ENCODE measurements around the gene PIM2. TPM values are rescaled to one million over a fixed set of nuclear protein-coding genes. Genes with fewer than 3 reads are reported as not detected.

The PIM2 gene
- total RNA-seq, 1 donor from 2014 or later: 11.5 TPM

GRCh38 chrX:48927736-48928382, 9.0 kb upstream of the PIM2 start:
- no peaks in the 10 kb centered on the region for H3K4me1 ChIP-seq
- H3K27me3 ChIP-seq: no peaks in the 10 kb centered on the region
- intact Hi-C loops (cut with DNase I): no loop called here
- TF ChIP-seq POLR2A (IDR thresholded peaks at IDR 0.05) (no peak), POLR2AphosphoS5 (IDR thresholded peaks at IDR 0.05; ENCODE audit: insufficient read depth in 1 of 2, low read depth in 1 of 2) (no peak), CTCF (IDR thresholded peaks at IDR 0.05) (no peak)
- no peak for DNase-seq (ENCODE audit: extremely low spot score in 2 of 2)
- no peak overlapping the region for H3K4me3 ChIP-seq
- H3K36me3 ChIP-seq: peaks cover 0 to 28% of the 10 kb centered on the region in 2 donors
- no peaks in the 10 kb centered on the region for H3K9me3 ChIP-seq
- no peak overlapping the region for H3K27ac ChIP-seq

- H3K27ac ChIP-seq: no peak overlapping the region
- DNase-seq (ENCODE audit: extremely low spot score in 2 of 2): no peak
- peaks cover 0 to 28% of the 10 kb centered on the region in 2 donors for H3K36me3 ChIP-seq
- H3K9me3 ChIP-seq: no peaks in the 10 kb centered on the region
- TF ChIP-seq CTCF (IDR thresholded peaks at IDR 0.05) (no peak), POLR2A (IDR thresholded peaks at IDR 0.05) (no peak), POLR2AphosphoS5 (IDR thresholded peaks at IDR 0.05; ENCODE audit: insufficient read depth in 1 of 2, low read depth in 1 of 2) (no peak)
- no peak overlapping the region for H3K4me3 ChIP-seq
- no peaks in the 10 kb centered on the region for H3K4me1 ChIP-seq
- intact Hi-C loops (cut with DNase I): no loop called here
- no peaks in the 10 kb centered on the region for H3K27me3 ChIP-seq
Measured at GRCh38 chrX:48927123-48927522, 8.3 kb upstream of the PIM2 start.

- H3K9me3 ChIP-seq: no peaks in the 10 kb centered on the region
- TF ChIP-seq CTCF (IDR thresholded peaks at IDR 0.05): no peak
- no peak for TF ChIP-seq POLR2A (IDR thresholded peaks at IDR 0.05)
- TF ChIP-seq POLR2AphosphoS5 (IDR thresholded peaks at IDR 0.05; ENCODE audit: insufficient read depth in 1 of 2, low read depth in 1 of 2): no peak
- intact Hi-C loops (cut with DNase I): no loop called here
- no peaks in the 10 kb centered on the region for H3K27me3 ChIP-seq
- peaks cover 6% of the 10 kb centered on the region for H3K4me1 ChIP-seq
- no peak for DNase-seq (ENCODE audit: extremely low spot score in 2 of 2)
- peaks cover 0 to 17% of the 10 kb centered on the region in 2 donors for H3K36me3 ChIP-seq
- no peak overlapping the region for H3K4me3 ChIP-seq
- H3K27ac ChIP-seq: no peak overlapping the region
Measured at GRCh38 chrX:48924270-48924669, 5.4 kb upstream of the PIM2 start.

- H3K27me3 ChIP-seq: no peaks in the 10 kb centered on the region
- H3K4me1 ChIP-seq: peaks cover 6% of the 10 kb centered on the region
- no peaks in the 10 kb centered on the region for H3K9me3 ChIP-seq
- no peak overlapping the region for H3K4me3 ChIP-seq
- H3K36me3 ChIP-seq: peaks cover 0 to 17% of the 10 kb centered on the region in 2 donors
- TF ChIP-seq CTCF (IDR thresholded peaks at IDR 0.05): no peak
- no peak for TF ChIP-seq POLR2A (IDR thresholded peaks at IDR 0.05)
- intact Hi-C loops (cut with DNase I): no loop called here
- no peak for DNase-seq (ENCODE audit: extremely low spot score in 2 of 2)
- H3K27ac ChIP-seq: no peak overlapping the region
Measured at GRCh38 chrX:48923771-48924170, 4.9 kb upstream of the PIM2 start.

- Histone ChIP-seq H3K27me3 (no peaks in the 10 kb centered on the region), H3K9me3 (no peaks in the 10 kb centered on the region), H3K27ac (no peak overlapping the region), H3K4me1 (peaks cover 6% of the 10 kb centered on the region), H3K36me3 (peaks cover 0 to 16% of the 10 kb centered on the region in 2 donors), H3K4me3 (no peak overlapping the region)
- TF ChIP-seq CTCF (IDR thresholded peaks at IDR 0.05): no peak
- no peak for TF ChIP-seq POLR2A (IDR thresholded peaks at IDR 0.05)
- TF ChIP-seq POLR2AphosphoS5 (IDR thresholded peaks at IDR 0.05; ENCODE audit: insufficient read depth in 1 of 2, low read depth in 1 of 2): no peak
- DNase-seq (ENCODE audit: extremely low spot score in 2 of 2): no peak
- intact Hi-C loops (cut with DNase I): no loop called here
Measured at GRCh38 chrX:48920718-48921104, 1.9 kb upstream of the PIM2 start.
